Measurements from ENCODE around the gene CARNS1. TPM values are rescaled to one million over a fixed set of nuclear protein-coding genes. Genes with fewer than 3 reads are reported as not detected.

Gene CARNS1
- total RNA-seq, 2 experiments from 2014 or later, result 1.9 to 2.0 TPM

- ChIA-PET CTCF (interaction anchor here (0.6 to 19.8 kb wide), 8 partner anchors 9 to 1268 kb away, joined by 3 to 601 read pairs (median 3); partner anchors contain the start of gene POLD4), POLR2A (interaction anchor here (0.7 to 1.8 kb wide), 7 partner anchors 9 to 210 kb away, joined by 3 to 13 read pairs (median 4); partner anchors contain the start of genes GSTP1, POLD4, PPP1CA and PTPRCAP)
Observed at GRCh38 chr11:67373648-67374570, 41.6 kb upstream of the CARNS1 start.

DNA sequence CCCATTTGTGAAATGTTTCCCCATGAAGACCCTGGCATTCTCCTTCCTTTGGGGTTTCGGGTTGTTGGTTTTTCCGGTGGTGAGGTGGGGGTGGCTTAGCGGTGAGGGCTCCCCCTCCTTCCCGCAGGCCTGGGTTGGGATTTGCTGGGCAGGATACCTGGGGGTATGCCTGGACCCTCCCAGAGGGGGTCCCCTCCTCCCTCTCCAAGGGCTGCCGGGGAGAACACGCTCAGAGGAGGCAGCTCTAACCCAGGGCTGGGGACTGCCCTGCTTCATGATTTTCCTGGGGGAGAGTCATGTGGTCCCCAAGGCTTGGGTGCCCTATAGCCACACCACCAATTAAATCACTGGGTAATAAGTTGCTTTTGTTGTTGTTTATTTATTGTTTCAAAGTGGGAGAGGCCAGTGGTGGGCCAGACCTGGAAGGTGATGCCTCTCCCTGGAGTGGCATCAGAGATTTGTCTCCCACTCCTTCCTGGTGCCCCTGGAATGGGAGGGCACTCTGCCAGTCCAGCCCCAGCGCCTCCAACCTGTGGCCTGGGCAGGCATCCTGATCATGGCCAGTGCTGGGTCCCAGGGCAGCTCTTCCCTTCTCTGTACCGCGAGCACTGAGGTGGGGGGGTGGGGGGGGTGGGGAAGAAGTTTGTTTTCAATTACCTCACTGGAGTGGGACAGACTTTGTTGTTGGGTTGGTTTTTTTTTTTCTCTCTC, 40.8 kb upstream of the CARNS1 start:
- ChIA-PET CTCF (interaction anchor here (0.6 to 19.8 kb wide), 6 partner anchors 8 to 113 kb away, joined by 3 to 601 read pairs (median 5); partner anchors contain the start of gene POLD4), POLR2A (no interaction called here)

GRCh38 chr11:67375320-67376055, 40.0 kb upstream of the CARNS1 start:
- CTCF ChIA-PET, result interaction anchor here (0.6 to 19.8 kb wide), 4 partner anchors 15 to 111 kb away, joined by 3 to 601 read pairs (median 5); partner anchors contain the start of gene POLD4
- POLR2A ChIA-PET, result no interaction called here

DNA sequence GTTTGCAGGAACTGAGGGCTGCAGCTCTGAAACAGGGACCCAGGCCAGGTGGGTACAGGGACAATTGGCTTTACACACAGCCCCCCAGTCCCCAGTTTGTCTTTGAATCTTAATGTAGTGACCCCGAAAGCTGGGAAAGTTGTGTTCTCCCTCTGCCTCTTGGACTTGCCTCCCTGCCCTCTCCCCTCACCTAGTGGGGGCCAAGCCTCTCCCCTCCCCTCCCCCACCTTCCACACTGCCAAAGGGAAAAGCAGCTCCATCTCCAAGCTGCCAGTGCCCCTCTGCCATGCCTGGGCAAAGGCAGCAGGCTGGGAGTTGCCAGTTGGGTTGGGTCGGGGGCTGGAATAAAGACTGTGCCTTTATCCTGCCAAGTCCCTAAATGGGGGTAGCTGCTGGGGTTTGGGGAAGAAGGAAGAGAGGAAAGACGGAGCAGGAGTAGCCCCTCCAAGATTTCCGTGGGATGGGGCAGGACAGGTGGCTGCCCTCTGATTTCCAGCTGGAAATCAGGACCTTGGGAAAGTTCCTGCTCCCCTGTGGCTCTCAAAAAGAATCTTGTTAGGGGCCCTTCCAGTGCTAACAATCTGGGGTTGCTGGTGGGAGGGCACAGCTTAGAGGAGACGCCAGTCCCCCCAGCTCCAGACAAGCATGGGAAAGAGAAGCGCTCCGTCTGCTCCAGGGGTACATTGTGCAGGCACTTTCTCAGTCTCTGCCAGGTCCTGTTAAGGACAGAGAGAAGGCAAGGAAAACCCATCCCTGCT, 39.2 kb upstream of the CARNS1 start:
- POLR2A ChIA-PET, result interaction anchor here (0.8 to 1.1 kb wide), 2 partner anchors 21 to 23 kb away, joined by 3 to 6 read pairs; partner anchors contain the start of gene POLD4
- CTCF ChIA-PET, result interaction anchor here (1.0 to 19.8 kb wide), 5 partner anchors 10 to 59 kb away, joined by 4 to 601 read pairs (median 6); partner anchors contain the start of gene POLD4

DNA sequence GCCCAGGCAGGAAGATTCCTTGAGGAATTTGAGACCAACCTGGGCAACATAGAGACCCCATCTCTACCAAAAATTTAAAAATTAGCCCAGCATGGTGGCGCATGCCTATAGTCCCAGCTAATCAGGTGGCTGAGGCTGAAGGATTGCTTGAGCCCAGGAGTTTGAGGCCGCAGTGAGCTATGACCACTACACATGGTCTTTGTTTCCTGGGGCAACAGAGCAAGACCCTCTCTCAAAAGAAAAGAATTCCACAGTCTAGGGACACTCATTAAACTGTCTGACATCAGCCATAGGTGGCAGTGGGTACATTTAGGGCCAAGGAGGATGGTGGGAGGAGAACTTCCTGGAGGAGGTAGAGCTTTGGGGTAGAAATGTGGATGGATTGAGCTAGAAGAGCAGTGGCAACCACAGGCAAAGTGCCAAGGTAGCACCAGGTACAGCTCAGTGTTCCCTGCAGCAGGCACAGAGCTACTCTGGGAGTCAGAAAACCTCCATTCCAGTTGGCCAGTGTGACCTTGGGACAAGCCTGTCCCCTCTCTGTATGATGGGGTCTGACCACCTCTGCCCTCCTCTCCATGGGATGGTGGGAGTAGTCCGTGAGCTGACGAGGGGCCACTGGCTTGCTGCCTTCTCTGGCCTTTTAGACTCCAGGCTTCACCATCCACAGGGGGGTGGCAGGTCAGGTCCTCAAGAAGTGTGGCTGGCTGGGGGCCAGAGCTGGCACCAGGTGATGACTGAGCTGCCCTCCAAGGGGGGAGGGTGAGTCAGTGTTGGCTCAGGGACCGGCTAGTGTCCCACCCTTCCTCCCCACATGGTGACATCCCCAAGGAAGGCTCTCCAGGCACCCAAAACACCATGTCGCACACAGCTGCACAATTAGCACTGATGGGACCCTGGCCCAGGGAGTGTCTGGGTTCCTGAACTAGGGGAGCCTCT, 38.3 kb upstream of the CARNS1 start:
- POLR2A ChIA-PET, result interaction anchor here (0.6 to 1.1 kb wide), 4 partner anchors 9 to 33 kb away, joined by 3 to 7 read pairs (median 4); partner anchors contain the start of gene POLD4
- CTCF ChIA-PET, result interaction anchor here (0.6 to 19.8 kb wide), 6 partner anchors 8 to 60 kb away, joined by 3 to 601 read pairs (median 5); partner anchors contain the start of gene POLD4

GRCh38 chr11:67378544-67378943, 36.9 kb upstream of the CARNS1 start:
- CTCF ChIA-PET, result interaction anchor here (2.1 to 19.8 kb wide), 2 partner anchors 20 to 34 kb away, joined by 6 to 601 read pairs; partner anchors contain the start of gene POLD4
- POLR2A ChIA-PET, result no interaction called here

GRCh38 chr11:67379061-67380058, 36.1 kb upstream of the CARNS1 start:
- CTCF ChIA-PET, result interaction anchor here (0.8 to 19.8 kb wide), 3 partner anchors 9 to 21 kb away, joined by 3 to 601 read pairs (median 4); partner anchors contain the start of gene POLD4

DNA sequence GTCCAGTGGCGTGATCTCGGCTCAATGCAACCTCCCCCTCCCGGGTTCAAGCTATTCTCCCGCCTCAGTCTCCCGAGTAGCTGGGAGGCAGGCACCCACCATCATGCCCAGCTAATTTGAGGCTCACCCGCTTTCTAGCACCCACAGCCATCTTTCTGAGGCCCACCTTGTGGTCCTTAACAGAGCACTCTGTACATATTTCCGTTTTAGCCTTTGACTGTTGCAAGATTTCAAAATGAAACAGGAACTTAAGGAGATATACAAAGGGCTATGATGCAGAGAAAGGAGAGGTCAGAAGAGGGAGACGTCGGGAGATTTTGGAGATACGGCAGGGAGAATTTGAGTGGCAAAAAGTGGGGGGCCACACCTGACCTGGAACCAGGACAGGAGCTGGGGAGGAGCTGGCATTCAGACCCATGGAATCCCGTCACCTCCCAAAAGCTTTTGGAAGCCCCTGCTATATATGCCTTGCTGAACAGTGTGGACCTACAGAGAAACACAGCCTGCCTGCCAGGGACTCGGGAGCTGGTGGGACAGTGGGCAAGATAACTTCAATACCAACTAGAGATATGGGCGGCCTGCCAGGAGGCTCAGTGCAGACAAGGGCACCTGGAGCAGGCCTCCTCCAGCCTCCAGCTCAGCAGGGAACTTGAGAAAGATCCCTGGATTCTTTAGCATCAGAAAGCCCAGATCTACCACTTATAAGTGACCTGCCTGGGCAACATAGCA, 34.1 kb upstream of the CARNS1 start:
- ChIA-PET CTCF (interaction anchor here (1.1 to 19.8 kb wide), 15 partner anchors 8 to 142 kb away, joined by 3 to 601 read pairs (median 7); partner anchors contain the start of genes CLCF1, POLD4, PPP1CA and RAD9A), POLR2A (interaction anchor here (1.5 to 1.6 kb wide), 2 partner anchors 26 to 28 kb away, joined by 4 to 5 read pairs; partner anchors contain the start of gene POLD4)

More at GRCh38 chr11:67379061-67380058, 36.1 kb upstream of the CARNS1 start:
- POLR2A ChIA-PET, result no interaction called here

GRCh38 chr11:67382276-67383136, 33.0 kb upstream of the CARNS1 start:
- ChIA-PET POLR2A (interaction anchor here (0.7 to 1.6 kb wide), 3 partner anchors 27 to 31 kb away, joined by 3 to 5 read pairs (median 4); partner anchors contain the start of gene POLD4), CTCF (interaction anchor here (0.6 to 19.8 kb wide), 33 partner anchors 9 to 159 kb away, joined by 3 to 601 read pairs (median 4); partner anchors contain the start of genes CLCF1, GRK2, POLD4 and PPP1CA)

- ChIA-PET CTCF (interaction anchor here (0.5 to 19.8 kb wide), 5 partner anchors 8 to 195 kb away, joined by 3 to 601 read pairs (median 4); partner anchors contain the start of genes CLCF1 and POLD4), POLR2A (no interaction called here)
Observed at GRCh38 chr11:67384851-67385366, 30.6 kb upstream of the CARNS1 start.

GRCh38 chr11:67387069-67387468, 28.4 kb upstream of the CARNS1 start:
- ChIA-PET POLR2A (interaction anchor here (0.7 to 1.0 kb wide), 2 partner anchors 8 to 34 kb away, joined by 3 to 5 read pairs; no protein-coding TSS in a partner anchor), CTCF (interaction anchor here (0.7 to 19.8 kb wide), 7 partner anchors 13 to 89 kb away, joined by 3 to 601 read pairs (median 3); partner anchors contain the start of genes CLCF1, POLD4 and PPP1CA)

GRCh38 chr11:67387518-67387917, 28.0 kb upstream of the CARNS1 start:
- CTCF ChIA-PET, result interaction anchor here (0.7 to 19.8 kb wide), 5 partner anchors 14 to 89 kb away, joined by 3 to 601 read pairs (median 3); partner anchors contain the start of genes POLD4 and PPP1CA

GRCh38 chr11:67389477-67389876, 26.0 kb upstream of the CARNS1 start:
- ChIA-PET POLR2A (no interaction called here), CTCF (interaction anchor here (1.0 to 4.0 kb wide), 10 partner anchors 9 to 72 kb away, joined by 3 to 24 read pairs (median 5); partner anchors contain the start of genes POLD4, PPP1CA, PTPRCAP and TBC1D10C)

More at GRCh38 chr11:67387518-67387917, 28.0 kb upstream of the CARNS1 start:
- POLR2A ChIA-PET, result no interaction called here

Data from activated CD8-positive, alpha-beta memory T cell treated with anti-CD3 and anti-CD28 coated beads for 36 hours (primary cell).